ENCODE results near the gene ZNF778. TPM values are rescaled to one million over a fixed set of nuclear protein-coding genes. Genes with fewer than 3 reads are reported as not detected.

Gene ZNF778
- total RNA-seq, result 1 to 10 TPM; 8.3 to 9.2 TPM

DNA sequence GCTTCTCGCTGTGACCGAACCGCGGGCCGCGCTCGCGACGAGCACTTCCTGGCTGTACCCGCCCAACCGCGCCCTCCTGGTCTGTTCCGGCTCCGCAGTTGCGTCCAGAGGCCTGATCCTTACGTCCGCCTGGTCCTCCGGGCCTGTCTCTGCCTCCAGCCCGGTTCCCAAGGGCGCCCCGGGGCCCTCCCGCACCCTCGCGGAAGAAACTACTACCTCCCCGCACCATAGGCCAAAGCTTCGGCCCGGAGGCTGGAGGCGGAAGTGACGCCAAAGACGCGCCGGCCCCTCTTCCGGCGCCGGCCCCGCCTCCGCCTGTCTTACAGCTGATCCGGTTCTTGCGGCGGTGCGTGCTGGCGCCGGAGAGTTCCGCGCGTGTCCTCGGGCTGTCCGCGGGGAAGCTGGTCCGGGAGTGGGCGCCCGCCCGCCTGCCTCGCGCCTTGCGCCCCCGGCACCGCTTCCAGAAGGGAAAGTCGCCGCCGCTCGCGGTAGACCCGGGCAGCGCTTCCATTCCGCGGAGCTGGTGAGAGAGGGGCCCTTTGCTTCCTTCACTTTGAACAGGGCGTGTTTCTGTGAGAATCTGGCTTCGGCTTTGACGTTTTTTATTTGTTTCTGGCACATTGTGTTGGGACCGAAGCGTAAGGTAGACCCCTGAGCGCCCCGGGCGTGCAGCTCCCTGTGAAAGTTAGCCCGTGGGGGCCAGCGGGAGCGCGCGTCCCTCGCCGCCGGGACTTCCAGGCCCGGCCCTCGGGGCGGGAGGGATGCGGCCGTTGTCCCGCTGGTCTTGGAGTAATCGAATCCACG lies at the start of gene ZNF778:
TSS of gene ZNF778 (plus strand) at position 316 of the 804 bp plus-strand sequence. CDS start 3,425 bp downstream, outside the sequence.
- H3K27ac Mint-ChIP-seq, result peak within 1 kb of the TSS; percentile 95
- peak; percentile 84 for DNase-seq
- POLR2A ChIA-PET, result interaction anchor here (0.6 kb wide), 1 partner anchor 347 kb away, joined by 3 read pairs; no protein-coding TSS in a partner anchor
- H3K4me3 Mint-ChIP-seq, result peak within 1 kb of the TSS; percentile 85
- H3K36me3 Mint-ChIP-seq (ENCODE audit: low read depth), result peaks cover 11% of the 10 kb centered on the region
- CTCF ChIA-PET, result interaction anchor here (0.6 to 1.4 kb wide), 6 partner anchors 10 to 481 kb away, joined by 3 to 7 read pairs (median 4); no protein-coding TSS in a partner anchor
- no peaks in the 10 kb centered on the region for H3K27me3 Mint-ChIP-seq
- no peaks in the 10 kb centered on the region for H3K9me3 Mint-ChIP-seq
- peaks cover 18% of the 10 kb centered on the region for H3K4me1 Mint-ChIP-seq

DNA sequence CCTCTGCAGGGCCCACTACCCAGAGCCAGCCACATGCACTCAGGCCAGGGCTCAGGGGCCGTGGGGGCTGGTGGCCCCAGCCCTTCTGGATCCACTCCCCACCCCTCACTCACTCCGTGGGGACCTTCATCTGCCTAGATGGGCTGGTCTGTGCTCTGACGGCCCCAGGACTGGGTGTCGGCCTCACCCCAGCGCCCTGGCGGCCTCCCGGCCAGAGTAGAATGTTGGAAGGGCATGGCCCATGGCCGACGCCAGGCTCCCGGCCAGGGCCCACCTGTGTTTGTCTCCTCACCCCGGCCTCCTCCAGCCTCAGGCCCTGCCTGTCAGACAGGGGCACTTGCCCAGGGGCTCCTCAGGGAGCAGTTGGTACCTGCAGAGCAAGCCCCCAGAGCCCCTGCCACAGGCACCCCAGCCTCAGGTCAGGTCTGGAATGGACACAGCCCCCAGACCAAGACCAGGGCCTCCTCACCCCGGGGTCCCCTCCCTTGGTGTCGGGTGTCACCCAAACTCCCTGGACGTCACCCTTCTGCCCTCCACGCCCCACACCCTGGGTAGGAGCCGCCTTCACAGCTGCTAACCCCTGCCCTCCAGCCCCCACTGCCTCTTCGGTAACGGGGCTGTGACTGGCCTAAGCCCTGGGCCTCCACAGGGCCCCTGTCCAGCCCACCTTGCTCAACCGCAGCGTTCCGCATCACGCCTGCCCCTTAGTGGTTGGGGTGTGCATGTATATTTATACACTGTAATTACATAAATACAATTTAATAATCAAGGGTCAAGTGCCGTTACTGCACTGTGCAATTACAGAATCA lies 48.9 kb upstream of the ZNF778 start:
- H3K9me3 Mint-ChIP-seq, result no peaks in the 10 kb centered on the region
- no peak overlapping the region for H3K4me3 Mint-ChIP-seq
- no peak overlapping the region for H3K27ac Mint-ChIP-seq
- ChIA-PET POLR2A (interaction anchor here (0.5 kb wide), 1 partner anchor 228 kb away, joined by 3 read pairs; no protein-coding TSS in a partner anchor), CTCF (interaction anchor here (1.5 to 2.1 kb wide), 2 partner anchors 220 to 226 kb away, joined by 4 to 6 read pairs; no protein-coding TSS in a partner anchor)
- peaks cover 3% of the 10 kb centered on the region for H3K27me3 Mint-ChIP-seq
- H3K36me3 Mint-ChIP-seq (ENCODE audit: low read depth), result no peaks in the 10 kb centered on the region
- DNase-seq, result no peak
- peaks cover 11% of the 10 kb centered on the region for H3K4me1 Mint-ChIP-seq

DNA sequence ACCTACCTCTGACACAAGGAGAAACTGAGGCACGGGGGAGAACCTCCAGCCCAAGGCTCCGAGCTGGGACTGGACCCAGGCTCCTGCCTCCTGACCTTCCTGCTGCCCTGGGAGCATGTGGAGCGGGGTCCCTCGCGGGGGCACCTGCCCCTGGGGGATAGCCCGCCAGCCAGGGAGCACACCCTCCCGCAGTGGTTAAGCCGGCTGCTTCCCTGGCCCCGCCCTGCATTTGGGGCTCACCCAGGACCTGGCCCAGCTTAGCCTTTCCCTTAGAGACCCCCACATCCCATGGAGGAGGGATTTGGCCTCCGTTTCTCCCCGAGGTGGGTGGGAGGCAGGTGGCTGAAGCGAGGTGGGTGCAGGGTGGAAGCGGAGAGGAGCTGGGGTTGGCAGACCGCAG lies 47.7 kb upstream of the ZNF778 start:
- Mint-ChIP-seq H3K4me3 (no peak overlapping the region), H3K27ac (no peak overlapping the region), H3K27me3 (peaks cover 3% of the 10 kb centered on the region), H3K36me3 (ENCODE audit: low read depth) (no peaks in the 10 kb centered on the region), H3K4me1 (peaks cover 11% of the 10 kb centered on the region), H3K9me3 (no peaks in the 10 kb centered on the region)
- ChIA-PET POLR2A (no interaction called here), CTCF (interaction anchor here (1.5 kb wide), 1 partner anchor 227 kb away, joined by 4 read pairs; no protein-coding TSS in a partner anchor)
- DNase-seq, result no peak

DNA sequence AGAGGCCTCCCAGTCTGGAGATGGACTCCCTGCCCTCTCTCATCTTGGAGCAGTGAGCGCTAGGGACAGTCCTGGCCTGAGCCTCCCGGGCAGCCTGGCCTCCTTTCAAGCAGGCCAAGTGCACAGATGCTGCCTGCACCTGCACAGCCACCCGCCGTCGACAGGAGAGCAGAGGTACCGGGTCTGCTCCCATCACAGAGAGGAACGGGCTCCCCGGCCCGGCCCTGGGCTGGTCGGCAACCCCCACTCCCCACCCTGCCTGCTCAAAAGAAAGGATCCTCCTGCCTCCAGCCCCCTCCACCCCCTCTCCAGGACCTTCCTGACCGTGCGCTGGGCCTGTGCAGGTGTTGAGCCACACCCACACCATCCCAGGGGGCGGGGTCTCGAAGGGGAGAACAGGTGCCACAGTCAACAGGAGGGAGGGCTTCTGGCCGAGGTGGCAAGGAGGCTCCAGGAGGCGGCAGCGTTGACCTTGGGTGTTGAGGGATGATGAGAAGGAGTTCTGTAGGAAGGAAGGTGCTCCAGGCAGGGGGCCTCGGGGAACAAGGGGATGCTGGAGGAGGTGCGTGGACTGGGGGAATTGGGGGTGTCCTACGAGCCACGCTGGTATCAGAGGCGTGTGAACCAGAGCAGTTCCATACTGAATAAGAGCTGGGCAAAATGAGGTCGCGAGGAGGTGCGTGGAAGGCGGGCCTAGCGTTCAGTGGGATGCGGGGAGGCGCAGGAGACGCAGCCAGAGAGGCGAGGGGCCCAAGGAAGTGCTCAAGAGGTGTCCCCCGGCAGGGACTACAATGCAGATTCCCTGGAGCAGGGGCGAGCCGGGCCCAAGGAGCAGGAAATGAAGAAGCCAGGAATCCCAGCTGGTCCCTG lies 46.9 kb upstream of the ZNF778 start:
- Mint-ChIP-seq H3K4me1 (peaks cover 11% of the 10 kb centered on the region), H3K27me3 (peaks cover 3% of the 10 kb centered on the region), H3K36me3 (ENCODE audit: low read depth) (no peaks in the 10 kb centered on the region), H3K4me3 (peak overlapping the region; percentile 54), H3K27ac (peak overlapping the region; percentile 41), H3K9me3 (no peaks in the 10 kb centered on the region)
- DNase-seq, result no peak
- ChIA-PET POLR2A (interaction anchor here (0.5 kb wide), 1 partner anchor 64 kb away, joined by 4 read pairs; no protein-coding TSS in a partner anchor), CTCF (interaction anchor here (0.6 to 1.5 kb wide), 3 partner anchors 10 to 820 kb away, joined by 3 to 4 read pairs (median 3); no protein-coding TSS in a partner anchor)

DNA sequence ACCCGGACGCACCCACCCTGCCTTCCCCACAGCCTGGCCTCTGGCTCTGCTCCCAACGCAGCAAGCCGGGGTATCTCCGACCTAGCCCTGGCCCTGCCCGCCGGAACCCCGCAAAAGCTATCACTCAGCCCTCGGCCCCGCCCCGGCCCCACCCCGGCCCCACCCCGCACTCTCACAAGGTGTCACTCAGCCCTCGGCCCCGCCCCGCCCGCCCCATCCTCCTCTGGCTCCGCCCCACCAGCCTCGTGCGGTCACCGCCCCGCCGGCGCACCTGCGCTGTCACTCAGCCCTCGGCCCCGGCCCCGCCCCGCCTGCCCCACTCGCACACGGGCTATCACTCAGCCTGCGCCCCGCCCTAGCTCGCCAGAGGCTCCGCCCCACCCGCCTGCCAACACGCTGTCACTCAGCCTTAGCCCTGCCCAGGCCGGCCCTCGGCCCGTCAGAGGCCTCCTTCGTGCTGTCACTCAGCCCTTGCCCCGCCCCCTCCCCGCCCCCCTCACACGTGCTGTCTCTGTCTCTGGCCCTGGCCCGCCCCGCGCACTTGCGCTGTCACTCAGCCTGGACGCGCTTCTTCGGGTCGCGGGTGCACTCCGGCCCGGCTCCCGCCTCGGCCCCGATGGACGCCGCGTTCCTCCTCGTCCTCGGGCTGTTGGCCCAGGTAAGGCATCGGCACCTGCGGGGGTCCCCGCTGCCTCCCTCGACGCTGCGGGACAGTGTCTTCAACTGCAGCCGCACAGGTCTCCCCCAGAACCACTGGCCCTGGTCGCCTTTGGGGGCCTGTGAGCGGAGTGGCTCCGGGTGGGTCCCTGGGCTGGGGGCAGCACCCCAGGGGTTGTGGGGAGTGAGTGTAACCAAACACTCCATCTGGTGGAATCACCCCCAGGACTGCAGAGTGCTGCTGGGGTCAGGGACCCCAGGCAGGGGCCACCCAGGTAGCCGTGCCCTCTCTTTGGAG lies 46.0 kb upstream of the ZNF778 start, which contains the start of gene CDH15:
TSS of gene CDH15 (plus strand) at position 533 of the 955 bp plus-strand sequence. CDS start at position 617, 84 bp downstream.
- peak within 1 kb of the TSS; percentile 54 for H3K4me3 Mint-ChIP-seq
- ChIA-PET CTCF (interaction anchor here (0.6 to 1.2 kb wide), 2 partner anchors 10 to 819 kb away, joined by 3 read pairs; no protein-coding TSS in a partner anchor), POLR2A (interaction anchor here (0.5 kb wide), 1 partner anchor 65 kb away, joined by 4 read pairs; no protein-coding TSS in a partner anchor)
- H3K4me1 Mint-ChIP-seq, result peaks cover 11% of the 10 kb centered on the region
- H3K36me3 Mint-ChIP-seq (ENCODE audit: low read depth), result no peaks in the 10 kb centered on the region
- DNase-seq, result peak; percentile 93
- H3K27ac Mint-ChIP-seq, result peak within 1 kb of the TSS; percentile 41
- H3K9me3 Mint-ChIP-seq, result no peaks in the 10 kb centered on the region
- H3K27me3 Mint-ChIP-seq, result peaks cover 3% of the 10 kb centered on the region

DNA sequence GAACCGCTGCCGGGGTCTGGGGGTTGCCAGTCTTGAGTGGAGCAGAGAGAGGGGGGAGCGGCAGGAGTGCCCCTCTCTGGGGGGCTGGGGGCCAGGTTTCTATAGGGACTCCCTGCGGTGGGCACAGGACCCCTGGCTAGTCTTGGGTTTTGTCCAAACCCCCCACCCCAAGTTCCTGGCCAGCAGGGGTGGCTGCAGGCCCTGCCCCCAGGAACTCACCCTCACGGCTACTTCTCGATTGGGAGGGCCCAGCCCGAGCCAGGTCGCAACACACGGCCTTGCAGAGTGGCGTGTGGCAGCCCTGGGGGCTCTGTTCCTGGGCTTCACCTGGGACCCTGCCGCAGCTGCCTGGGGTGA lies 45.4 kb upstream of the ZNF778 start:
- H3K4me1 Mint-ChIP-seq, result peaks cover 11% of the 10 kb centered on the region
- CTCF ChIA-PET, result interaction anchor here (0.9 kb wide), 1 partner anchor 435 kb away, joined by 3 read pairs; no protein-coding TSS in a partner anchor
- H3K4me3 Mint-ChIP-seq, result no peak overlapping the region
- H3K9me3 Mint-ChIP-seq, result no peaks in the 10 kb centered on the region
- H3K36me3 Mint-ChIP-seq (ENCODE audit: low read depth), result no peaks in the 10 kb centered on the region
- DNase-seq, result no peak
- H3K27ac Mint-ChIP-seq, result no peak overlapping the region
- POLR2A ChIA-PET, result no interaction called here
- peaks cover 3% of the 10 kb centered on the region for H3K27me3 Mint-ChIP-seq

DNA sequence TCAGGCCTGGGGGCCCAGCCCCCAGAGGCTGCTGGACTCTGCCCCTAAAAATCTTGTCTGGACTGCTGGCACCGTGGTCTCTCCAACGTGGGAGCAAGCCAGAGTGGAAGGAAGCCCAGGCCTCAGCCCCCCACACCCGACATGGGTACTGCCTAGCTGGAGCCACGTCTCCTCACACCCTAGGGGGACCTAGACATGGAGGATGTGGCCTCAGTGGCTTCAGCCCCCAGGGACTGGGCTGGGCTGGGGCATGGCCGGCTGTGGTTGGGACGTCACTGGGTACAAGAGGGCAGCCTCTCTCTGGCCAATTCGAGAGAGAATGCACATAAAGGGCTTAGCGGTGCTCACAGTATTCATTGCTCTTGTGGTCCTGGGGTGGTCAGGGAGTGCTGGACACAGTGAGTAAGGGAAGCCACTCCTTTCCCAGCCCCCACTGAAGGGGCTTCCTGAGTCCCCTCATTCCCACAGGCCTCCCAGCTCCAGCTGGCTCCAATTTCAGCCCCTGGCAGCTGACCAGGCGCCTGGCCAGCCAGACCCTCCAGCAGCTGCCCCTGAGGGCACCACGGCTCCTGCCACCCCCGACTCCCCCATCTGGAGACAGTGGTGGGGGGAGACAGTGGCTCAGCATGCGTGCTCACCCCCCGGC lies 44.9 kb upstream of the ZNF778 start:
- no peak overlapping the region for H3K4me3 Mint-ChIP-seq
- ChIA-PET POLR2A (no interaction called here), CTCF (interaction anchor here (0.6 to 1.0 kb wide), 3 partner anchors 32 to 435 kb away, joined by 3 to 4 read pairs (median 3); no protein-coding TSS in a partner anchor)
- no peak overlapping the region for H3K27ac Mint-ChIP-seq
- H3K4me1 Mint-ChIP-seq, result peaks cover 11% of the 10 kb centered on the region
- DNase-seq, result no peak
- H3K27me3 Mint-ChIP-seq, result peaks cover 3% of the 10 kb centered on the region
- H3K9me3 Mint-ChIP-seq, result no peaks in the 10 kb centered on the region
- no peaks in the 10 kb centered on the region for H3K36me3 Mint-ChIP-seq (ENCODE audit: low read depth)

DNA sequence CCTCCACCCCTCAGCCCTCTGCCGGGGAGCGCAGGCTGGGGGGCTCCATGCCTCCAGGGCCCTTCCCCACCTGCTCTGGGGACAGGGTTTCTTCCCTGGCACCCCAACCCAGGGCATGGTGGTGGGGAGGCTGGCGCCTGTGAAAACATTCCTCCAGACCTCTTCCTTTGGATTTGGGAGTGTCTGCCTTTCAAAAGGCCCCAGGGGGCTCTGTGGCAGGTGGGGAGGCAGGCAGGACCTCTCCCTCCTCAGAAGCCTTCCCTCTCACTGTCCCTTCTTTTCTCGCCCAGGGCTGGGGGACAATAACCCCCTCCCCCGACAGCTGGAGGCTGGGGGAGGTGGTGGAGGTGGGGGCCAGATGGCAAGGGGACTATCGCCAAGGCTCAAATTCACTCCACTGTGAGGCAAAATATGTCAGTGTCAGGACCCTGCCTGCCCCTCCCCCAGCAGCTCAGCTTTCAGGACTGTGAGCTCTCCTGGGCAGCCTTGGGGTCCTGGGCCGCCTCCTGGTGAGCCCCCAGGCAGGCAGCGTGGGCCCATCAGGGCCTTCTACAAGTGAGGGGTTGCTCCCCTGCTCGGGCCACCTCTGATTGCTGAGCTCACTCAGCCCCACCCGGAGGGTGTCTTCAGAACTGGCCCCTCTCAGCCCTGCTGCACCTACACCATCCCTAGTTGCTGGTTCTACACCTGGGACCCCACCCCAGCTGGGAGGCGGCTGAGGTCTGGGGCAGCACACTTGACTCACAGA lies 44.2 kb upstream of the ZNF778 start:
- Mint-ChIP-seq H3K9me3 (no peaks in the 10 kb centered on the region), H3K27ac (no peak overlapping the region), H3K27me3 (peaks cover 3% of the 10 kb centered on the region), H3K36me3 (ENCODE audit: low read depth) (no peaks in the 10 kb centered on the region), H3K4me1 (peaks cover 10% of the 10 kb centered on the region), H3K4me3 (no peak overlapping the region)
- no peak for DNase-seq
- ChIA-PET POLR2A (no interaction called here), CTCF (interaction anchor here (0.6 to 1.5 kb wide), 3 partner anchors 14 to 40 kb away, joined by 3 to 4 read pairs (median 3); no protein-coding TSS in a partner anchor)

DNA sequence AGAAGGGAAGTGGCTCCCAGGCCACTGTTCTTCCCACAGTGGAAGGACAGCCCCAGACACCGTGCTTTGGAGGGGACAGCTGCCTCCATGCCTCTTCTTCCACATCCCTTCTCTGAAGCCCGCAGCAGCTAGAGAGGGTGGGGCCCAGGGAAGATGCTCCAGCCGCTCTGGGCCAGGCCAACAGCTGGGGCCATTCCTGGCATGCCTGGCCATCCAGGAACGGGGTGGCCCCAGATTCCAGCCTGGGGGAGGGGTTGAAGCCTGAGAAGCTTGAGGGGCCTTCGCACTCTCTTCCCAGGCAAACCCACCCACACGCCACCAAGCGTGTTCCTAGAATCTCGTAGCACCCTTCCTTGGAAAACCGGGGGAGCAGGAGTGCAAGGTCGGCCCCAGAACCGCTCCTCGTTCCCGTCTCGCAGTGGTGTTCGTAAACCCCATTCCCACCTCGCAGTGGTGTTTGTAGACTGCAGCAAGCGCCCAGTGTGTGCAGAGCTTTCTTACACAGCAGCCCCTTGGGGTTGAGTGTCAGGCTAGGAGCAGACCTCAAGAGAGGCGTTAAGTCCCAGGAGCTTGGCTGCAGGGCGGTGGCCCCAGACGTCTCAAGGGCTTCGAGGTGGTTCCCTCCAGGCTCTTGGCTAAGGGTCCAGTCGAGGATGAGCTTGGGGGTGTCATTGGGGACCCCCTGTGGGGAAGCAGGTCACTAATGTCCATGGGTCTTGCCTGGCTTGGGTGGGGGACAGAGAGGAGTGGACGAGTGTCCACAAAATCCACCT lies 43.3 kb upstream of the ZNF778 start:
- no peak for DNase-seq
- Mint-ChIP-seq H3K4me1 (peaks cover 10% of the 10 kb centered on the region), H3K27ac (no peak overlapping the region), H3K9me3 (no peaks in the 10 kb centered on the region), H3K4me3 (no peak overlapping the region), H3K27me3 (peaks cover 3% of the 10 kb centered on the region), H3K36me3 (ENCODE audit: low read depth) (no peaks in the 10 kb centered on the region)
- CTCF ChIA-PET, result interaction anchor here (0.8 to 1.5 kb wide), 2 partner anchors 13 to 63 kb away, joined by 3 read pairs; no protein-coding TSS in a partner anchor
- POLR2A ChIA-PET, result no interaction called here

DNA sequence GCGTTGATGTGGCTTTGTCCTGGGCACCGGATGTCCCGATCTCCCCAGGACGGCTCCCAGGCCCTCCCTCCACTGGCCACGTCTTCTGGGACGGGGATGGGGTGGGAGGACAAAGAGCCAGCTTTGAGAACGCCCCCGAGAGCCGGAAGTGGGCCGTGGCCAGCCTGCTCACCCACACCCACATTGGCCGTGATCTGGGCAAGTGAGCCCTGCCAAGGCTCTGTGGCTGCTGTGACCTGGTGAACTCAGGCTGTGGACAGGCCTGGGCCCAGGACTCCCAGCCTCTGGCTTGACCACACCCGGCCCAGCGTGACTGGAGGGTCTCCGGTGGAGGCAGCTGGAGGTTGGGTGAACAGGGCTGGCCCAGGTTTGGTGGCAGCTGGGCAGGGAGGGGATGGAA lies 42.6 kb upstream of the ZNF778 start:
- no peak overlapping the region for H3K4me3 Mint-ChIP-seq

More for the DNA sequence above, 42.6 kb upstream of the ZNF778 start:
- H3K27ac Mint-ChIP-seq, result no peak overlapping the region
- ChIA-PET POLR2A (no interaction called here), CTCF (interaction anchor here (0.7 to 1.5 kb wide), 3 partner anchors 13 to 231 kb away, joined by 3 read pairs; no protein-coding TSS in a partner anchor)
- H3K27me3 Mint-ChIP-seq, result peaks cover 3% of the 10 kb centered on the region
- peaks cover 10% of the 10 kb centered on the region for H3K4me1 Mint-ChIP-seq
- DNase-seq, result no peak
- no peaks in the 10 kb centered on the region for H3K36me3 Mint-ChIP-seq (ENCODE audit: low read depth)
- no peaks in the 10 kb centered on the region for H3K9me3 Mint-ChIP-seq

Data from activated CD4-positive, alpha-beta T cell treated with anti-CD3 and anti-CD28 coated beads, Interleukin-2, amount 10 ng/mL, durations not matched to agents 7 days and 5 days (primary cell).